Fibroblast of peridontal ligament (primary cell): ENCODE results near the gene RAMACL.
"Not testable (repeated sequence)": the region's sequence is repeated elsewhere in the genome, so short reads cannot be mapped to it uniquely, and the experiment has no call there.

Experiments used
- DNase-seq: peaks from one replicate; pipeline ENCODE4 v3.0.0-alpha.2; 2010; ENCODE audit errors: extremely low read depth

RAMACL gene

DNA sequence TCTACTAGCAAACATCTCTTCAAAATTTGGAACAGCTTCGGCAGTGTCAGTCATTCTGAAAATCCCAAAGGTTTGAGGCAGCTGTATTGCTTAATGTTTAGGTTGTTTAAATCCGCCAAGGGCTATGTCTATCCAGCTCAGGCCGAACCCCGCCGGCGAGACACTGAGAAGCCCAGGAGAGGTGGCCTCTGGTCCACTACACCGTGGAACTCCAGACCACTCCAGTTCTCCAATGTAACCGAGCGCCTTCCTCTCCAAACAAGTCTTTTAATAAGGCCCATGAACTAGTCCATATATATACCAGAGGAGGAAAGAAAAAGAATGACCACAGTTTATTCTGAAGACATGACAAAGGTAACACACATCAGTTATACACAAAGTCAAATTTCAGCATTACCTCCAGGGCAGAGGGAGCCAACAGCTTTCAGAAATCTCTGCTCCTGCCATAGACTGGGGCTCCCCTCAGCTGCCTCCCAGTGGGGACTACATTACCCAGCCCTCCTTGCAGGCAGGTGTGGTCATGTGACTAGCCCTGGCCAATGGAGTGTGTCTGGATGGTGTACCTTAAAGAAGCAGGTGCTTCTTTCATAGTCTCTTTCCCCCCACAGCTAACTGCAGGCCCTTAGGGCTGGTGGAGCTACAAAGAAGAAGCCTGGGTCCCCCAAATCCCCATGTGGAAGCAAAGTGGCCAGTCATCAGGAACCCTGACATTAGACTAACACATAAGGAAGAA lies at the start of gene RAMACL:
TSS of gene RAMACL (minus strand) at position 255 of the 733 bp plus-strand sequence. CDS start at position 54, 201 bp downstream.
- DNase-seq = no peak

DNA sequence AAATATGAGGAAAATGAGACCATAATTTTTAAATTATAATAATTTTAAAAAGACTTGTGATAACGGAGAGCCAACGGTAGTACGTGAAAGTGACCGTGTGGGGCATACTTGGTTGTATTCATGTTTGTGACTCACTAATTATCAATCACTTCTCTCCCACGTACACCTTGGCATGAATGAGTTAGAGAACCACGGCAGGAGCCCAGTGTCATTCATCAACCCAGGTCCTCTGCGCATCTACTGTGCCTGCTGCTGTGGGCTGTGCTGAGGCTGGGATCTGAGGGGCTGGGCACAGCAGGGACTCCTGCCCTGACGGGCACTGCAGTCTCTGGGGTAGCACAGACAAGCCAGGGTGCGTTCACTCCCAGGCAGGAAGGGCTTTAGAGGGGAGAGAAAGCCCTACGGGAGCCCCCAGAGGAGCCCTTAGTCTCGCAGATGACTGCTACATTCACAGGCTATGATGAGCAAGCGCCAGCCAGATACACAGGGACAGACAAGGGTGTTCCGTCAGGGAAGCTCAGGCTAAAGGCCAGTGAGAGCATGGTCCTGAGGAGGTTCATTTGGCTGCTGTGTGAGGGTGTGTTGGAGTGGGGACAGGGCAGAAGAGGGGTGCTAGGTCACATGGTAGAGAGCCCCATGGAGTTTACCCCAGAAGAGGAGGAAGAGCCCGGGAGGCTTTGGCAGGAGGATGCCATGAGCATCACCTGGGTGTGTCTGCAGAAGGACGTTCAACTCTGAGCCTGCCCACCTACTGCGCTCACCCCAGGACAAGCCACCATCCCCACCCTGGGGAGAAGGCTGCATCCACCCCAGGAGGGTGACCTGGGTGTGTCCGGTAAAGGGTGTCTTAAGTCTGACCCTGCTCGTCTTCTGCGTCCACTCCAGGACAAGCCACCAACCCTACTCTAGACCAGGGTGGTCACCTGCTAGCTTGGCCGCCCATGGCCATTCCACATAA lies 48.8 kb upstream of the RAMACL start:
- no peak for DNase-seq

DNA sequence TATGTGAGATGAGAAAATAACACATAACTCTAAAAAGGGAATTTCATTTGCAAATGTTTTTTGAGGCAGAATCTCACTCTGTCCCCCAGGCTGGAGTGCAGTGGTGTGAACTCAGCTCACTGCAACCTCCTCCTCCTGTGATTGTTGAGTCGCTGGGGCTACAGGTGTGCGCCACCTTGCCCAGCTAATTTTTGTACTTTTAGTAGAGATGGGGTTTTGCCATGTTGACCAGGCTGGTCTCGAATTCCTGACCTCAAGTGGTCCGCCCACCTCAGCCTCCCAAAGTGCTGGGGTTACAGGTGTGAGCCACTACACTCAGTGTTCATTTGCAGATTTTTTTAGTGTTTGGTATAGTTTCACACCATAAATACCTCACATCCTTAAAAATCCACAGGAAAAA lies 48.1 kb upstream of the RAMACL start:
- not testable (repeated sequence) for DNase-seq

DNA sequence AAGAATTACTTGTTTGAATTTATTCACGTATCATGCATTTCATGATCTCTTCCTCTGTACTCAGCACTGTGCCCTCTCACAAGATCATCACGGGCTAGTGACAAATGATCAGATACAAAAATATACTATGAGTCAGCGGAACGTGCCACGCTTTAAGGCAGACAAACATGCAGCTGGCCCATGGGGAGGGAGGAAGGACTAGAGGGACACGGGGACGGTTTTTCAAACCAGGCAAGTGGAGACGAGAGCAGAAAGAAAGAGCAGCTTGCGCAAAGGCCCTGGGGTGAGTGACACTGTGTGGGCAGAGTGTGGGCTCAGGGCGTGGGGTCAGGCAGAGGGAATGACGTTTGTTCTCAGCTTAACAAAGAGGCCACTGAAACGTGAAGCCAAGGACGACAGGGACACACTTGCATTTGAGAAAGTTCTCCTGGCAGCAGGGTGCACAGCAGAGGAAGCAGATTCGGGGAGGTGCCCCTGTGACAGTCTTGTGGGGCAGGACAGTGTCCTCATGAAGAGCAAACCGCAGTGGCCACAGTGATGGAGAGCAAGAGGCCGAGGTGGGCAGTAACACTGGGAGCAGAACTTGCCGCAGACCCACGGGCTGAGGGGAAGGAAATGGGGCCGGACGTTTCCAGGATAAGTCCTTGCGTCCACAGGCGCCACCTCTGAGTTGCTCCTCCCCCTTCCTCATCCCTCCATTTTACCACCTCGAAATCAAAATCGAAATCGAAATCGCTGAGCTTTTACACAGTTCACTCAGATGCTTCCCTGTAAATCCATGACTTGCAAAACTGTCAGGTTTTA lies 47.5 kb upstream of the RAMACL start:
- DNase-seq = no peak

DNA sequence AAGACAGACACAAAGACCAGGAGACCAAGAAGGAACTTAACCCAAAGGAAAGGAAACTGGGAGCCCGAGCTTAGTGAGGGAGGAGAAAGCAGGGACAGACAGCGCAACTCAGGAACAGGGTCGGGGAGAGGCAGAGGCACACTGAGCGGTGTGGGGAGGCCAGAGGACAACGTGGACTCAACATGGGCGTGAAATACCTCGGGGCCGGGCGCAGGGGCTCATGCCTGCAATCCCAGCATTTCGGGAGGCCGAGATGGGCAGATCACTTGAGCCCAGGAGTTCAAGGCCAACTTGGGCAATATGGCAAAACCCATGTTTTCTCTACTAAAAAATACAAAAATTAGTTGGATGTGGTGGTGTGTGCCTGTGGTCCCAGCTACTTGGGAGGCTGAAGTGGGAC lies 46.3 kb upstream of the RAMACL start:
- DNase-seq = no peak

DNA sequence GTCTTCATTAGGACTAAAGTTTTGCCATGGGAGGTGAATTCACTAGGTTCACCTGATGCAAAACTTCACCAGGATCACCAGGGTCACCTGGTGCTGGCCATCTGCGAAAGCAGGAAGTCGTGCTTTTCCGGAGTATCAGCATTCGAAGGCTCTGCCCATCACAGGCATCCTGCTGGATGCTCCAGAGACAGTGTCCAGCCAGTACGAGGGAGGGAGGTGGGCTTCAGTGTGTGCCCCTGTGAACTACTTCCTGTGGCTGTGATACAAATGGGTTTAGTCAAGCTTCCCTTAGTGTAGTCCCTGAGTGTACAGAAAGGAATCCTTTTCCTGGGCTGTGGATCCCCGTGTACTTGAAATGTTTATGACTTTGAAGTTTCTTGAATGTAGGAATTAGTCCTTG lies 44.0 kb upstream of the RAMACL start:
- no peak for DNase-seq

DNA sequence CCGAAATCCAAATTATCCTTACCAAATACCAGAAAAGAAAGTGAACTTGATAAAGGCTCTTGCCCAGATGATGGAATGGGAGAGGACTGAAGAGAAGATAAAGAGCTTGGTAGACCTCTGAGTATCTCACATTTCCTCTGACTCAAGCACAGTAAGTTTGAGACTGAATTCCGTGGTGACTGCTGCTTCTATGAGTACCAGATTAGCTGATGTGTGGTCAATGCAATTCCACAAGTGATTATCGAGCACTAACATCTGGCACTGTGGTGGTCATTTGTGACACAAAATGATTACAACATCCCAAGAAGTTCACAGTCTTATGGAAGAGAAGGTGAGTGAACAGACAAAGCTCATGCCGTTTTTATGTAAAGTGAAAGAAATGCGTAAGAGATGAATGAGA lies 43.1 kb upstream of the RAMACL start:
- DNase-seq = peak; percentile 88

DNA sequence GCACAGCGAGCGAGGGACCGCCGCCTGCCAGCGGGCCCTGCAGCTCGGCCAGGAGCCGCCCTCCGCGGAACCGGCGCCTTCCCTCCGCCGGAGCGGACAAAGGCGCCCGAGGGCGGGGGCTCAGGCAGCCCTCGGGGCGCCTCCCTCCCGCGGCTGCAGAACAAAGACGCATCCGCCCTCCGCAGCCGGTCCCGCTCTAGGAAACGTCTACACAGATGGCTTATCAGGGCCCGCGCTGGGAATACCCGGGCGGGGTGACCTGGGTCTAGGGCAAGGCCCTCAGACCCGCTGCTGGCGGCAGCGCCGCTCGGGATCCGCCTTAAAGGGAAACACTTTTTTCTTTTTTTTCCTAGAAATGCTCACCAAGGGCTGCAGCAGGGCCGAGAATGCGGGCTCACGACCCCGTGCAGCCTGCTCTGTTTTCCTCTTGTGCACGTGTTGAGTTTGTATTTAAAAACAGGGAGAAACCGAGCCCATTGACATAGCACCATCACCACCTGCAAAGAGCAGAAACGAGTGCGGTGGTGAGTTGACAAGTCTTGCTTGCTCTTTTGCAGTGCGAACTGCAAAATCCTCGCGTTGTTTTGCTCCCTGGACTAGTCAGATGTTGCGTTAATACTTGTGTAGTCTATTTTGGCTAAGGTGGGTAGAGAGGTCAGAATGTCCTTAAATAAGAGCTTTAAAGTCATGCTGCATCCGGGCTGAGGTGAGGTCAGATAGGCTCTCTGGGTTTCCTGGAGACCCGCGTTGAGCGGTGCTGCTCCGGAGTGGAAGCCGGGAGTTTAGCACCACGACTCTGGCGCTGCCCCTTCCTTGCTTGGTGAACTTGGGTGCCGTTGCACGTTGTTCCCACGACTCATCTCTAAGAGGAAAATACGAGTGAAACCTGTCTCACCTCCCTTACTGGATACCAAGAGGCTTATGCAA lies 41.7 kb upstream of the RAMACL start:
- peak; percentile 38 for DNase-seq

DNA sequence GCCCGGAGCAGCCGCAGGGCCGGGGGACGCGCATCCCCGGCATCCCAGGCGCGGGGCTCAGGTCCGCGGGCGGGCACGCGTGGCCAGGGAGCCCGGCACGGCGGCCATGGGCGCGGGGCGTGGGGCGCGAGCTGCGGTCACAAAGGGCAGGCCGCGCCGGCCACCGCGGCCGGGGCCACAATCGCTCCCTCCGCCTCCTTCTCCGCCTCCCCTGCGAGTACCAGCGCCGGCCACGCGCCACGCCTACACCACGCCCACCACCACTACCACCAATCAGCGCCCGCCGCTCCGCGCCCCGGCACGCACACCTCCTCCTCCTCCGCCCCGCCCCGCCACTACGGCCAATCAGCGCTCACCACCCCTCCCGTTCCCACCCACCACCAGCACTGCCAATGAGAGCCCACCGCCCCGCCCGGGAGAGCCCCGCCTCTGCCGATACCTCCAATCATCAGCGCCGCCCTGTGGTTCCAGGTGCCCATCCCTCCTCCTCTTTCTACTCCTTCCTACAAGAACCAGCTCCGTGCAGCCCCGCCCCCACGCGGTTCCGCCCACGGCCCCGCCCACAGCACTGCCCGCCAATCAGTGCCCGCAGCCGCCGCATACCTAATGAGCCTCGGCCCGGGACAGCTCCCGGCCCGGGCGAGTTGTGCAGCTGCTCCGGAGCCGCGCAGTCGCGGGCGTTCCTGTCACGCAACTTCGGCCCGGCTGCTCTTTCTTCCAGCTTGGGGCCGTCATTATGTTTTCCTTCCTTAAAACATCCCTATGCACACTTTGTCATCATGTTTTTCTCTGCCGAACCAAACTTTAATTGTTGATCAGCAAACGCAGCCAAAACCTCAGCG lies 40.8 kb upstream of the RAMACL start, which contains the start of gene RPS6KA2:
TSS of gene RPS6KA2 (minus strand) at position 219 of the 842 bp plus-strand sequence. CDS start 232 bp downstream, outside the sequence.
- DNase-seq = peak; percentile 99

DNA sequence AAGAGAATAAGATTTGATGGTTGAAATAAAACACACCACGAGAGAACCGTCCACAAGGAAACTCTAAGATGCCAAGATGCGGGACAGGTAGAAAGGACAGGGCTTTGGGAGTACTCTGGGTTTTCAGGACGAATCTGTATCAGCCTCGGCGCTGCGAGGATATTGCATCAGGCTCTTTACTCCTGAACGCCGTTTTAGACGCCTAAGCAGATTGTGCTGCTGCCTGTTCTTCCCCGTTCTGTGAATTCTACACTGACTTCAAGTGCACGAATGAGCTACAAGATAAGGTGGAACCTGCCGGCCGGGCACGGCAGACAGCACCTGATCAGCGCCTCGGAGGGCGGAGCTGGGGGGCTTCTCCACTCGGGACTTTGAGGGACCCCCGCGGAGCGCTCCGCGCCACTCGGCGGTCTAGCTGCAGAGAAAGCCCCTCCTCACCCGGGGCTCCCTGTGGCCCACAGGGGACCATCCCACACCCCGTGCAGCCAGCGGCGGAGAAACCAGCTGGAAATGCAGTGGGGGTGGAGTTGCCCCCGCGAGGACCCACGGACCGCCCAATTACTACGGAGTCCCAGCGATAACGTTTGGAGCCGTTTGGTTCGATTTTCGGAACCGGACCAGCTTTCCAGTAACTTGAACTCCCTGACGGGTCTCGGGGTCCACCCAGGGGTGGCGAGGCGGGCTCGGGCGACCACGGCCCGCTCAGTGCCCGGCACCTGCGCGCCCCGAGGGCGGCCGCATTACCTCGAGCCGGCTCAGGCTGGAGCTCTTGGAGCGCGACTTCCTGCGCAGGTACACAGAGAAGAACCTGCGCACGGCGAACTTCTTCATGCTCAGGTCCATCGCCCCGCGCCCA lies 39.9 kb upstream of the RAMACL start:
- peak; percentile 58 for DNase-seq

DNA sequence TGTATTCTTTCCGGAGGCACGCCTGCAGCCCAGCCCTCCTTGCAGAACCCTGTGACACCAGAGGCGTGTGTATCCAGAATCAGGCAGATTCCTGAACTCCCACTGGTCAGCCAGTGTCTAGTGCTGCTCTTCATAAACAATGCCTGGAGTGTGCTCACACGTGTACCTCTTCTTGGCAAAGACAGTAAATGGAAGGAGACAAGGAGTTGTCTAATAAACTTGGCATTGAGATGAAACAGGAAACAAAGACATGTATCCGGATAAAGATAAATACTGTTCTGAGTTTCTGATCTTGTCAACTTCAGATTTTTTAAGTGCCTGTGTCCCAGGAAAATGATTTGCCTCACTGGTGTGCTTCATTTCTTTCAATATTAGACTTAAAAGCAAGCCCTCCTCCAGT lies 38.9 kb upstream of the RAMACL start:
- peak; percentile 30 for DNase-seq

DNA sequence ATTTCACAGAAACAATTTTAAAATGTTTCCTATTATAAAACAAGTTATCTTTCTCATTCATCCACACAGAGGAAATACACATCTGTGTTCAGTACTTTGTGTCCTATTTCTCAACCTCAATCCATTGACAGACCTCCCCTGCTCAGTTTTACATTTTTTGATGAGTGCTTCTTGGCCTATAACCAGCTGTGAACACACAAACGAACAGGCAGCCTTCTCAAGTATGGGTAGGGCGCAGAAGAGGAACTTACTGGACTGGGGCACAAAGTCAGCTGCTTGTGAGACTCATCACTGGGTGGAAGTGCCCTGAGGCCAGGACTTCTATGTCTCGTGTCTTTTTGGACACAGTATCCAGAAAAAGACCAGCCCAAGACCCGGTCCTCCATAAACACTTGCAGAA lies 37.8 kb upstream of the RAMACL start:
- DNase-seq = peak; percentile 77

DNA sequence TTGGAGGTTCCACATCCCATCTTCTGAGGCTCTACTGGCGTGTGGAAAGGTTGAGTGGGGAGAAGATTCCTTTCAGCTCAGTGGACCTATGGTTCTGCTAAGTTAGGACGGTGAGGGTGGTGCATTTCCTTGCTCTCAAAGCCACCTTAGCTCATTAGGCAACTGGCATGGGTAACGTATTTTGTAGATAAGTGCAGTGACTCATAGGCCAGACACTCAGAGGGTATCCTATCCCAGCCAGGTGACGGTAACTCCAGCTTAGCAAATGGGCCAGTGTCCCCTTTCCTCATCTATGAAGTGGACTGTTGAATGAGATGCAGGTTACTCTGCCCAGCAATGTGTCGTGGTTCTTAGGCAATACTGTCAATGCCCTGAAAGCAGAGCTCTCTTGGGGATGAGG lies 36.8 kb upstream of the RAMACL start:
- DNase-seq = no peak

DNA sequence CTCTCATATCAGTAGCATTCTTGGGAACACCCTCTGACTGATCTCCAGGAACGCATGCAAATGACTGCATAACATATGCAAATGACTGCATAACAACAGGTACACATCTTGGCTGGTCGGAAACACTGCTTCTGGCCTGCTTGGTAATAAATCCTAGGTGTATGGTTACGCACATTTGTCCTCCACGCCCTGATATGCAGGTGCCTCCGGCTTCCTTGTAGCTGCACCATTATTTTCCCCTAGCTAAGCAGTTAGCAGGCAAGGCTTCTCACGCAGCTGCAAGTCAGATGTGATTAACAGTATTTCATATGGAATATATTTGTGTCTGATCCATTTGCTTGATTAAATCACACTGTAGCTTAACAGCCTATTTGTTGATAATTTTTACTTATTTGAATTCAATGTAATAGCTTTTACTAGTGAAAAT lies 34.6 kb upstream of the RAMACL start:
- DNase-seq = no peak

DNA sequence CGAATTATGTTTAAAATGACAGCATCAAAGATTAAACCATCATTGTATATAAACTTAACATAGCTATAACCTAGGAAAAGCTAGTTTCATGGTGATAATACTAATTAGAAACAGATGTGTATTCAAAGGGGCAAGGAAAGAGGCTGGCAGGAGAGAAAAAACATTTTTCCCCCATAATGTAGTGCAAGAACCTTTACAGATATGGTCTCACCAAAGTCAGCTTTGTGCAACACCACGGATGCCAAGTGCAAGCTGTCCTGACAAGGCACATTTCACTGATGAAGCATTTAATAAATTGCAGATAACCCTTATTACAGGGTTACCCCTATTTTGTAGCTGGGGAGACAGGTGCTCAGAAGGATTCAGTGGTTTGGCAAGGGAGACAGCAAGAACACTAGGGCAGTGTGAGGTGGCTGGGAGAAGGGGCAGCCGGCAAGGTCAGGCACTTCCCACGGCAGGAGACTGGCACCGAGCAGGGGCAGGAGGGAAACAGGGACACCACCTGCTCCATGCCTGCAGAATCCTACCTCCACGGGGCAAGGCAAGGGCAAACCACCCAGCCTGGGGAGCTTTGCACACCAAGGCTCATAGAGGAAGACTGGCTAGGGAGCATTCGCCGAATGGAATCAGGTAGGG lies 34.1 kb upstream of the RAMACL start:
- DNase-seq = no peak

DNA sequence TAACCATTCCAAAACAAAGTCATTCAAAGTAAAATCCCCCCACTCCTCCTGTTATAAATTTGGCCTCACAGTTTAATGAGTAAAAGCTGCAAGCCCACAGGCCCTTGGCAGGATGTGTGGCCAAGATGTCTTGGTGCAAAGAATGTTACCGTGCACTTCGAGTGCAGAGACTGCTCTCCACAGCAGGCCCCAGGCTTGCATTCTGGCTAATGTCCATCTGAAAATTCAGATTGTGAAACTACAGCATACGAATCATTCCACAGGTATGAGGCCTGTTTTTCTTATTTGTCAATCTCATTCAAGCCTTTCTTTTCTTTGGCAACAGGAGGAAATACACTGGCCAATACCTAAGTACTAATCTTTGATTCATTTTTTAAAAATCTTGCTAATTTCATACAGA lies 33.4 kb upstream of the RAMACL start:
- peak; percentile 99 for DNase-seq

DNA sequence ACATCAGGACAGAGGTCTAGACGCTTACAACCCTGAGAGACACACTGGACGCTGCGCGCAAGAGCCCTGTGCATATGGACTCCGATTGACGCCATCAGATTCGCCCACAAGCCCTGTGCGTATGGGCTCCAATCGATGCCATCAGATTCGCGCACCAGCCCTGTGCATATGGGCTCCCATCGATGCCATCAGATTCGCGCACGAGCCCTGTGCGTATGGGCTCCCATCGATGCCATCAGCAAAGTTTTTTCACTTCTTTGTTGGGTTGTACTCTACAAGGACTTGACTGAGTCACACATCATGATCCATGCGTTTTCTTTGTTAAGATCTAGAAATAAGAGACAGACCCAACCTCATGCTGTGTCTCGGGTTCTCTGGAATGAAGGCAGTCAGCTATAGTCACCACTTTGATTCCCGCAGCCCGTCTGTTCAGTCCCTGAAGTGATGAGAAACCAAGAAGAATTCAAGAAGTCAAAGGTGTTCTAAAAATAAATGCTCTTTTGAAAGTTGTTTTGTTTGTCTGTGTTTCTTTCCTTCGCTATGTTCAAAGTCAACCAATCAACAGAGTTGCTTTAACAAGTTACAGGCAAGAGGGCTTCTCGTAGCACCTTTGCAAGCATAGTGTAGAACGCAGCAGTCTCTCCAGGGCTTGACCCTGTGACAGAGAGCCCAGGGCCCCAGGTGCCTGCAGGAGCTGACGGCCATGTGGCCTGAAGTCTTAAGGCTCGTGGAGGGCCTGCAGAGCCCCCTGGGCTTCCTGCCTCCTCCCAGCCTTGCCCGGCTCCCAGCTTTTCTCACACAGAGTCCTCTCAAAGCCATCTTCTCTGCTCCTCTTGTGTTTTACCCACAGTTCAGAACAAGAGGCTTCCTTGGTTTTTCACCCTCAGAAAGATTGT lies 32.6 kb upstream of the RAMACL start:
- DNase-seq = peak; percentile 65
